ENCODE results near the gene MYOM1. TPM values are rescaled to one million over a fixed set of nuclear protein-coding genes. Genes with fewer than 3 reads are reported as not detected.
A peak's percentile ranks its signal among the peaks of the same experiment; 100 is the strongest.
"Not testable (repeated sequence)": the region's sequence is repeated elsewhere in the genome, so short reads cannot be mapped to it uniquely, and the experiment has no call there.

MYOM1 gene
- total and polyA plus RNA-seq, 9 donors, result 265 to 771 (median 603) TPM

DNA sequence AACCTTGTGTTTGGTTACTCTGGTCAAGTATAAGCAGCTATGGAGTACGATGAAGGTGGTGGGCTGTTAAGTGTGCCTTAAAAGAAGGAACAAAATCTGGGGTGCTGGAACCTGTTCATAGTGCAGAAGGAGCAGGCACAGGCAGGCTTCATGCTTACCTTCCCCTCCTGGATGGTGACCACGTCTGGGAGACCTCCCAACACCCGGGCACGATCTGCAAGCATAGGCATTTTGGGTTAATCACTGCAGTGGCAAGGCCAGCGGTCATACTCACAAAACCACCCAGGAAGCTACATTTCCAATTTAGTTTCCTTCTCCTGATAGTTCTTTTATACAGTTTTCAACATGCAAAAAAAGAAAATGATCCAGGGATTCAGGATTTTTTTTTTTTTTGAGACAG, 148.1 kb downstream of the MYOM1 start:
- no peaks in the 10 kb centered on the region for H3K27me3 ChIP-seq (ENCODE audit: control insufficient read depth, insufficient read depth, low read length)
- H3K27ac ChIP-seq (ENCODE audit: low read length), result no peak overlapping the region
- peaks cover 29% of the 10 kb centered on the region for H3K36me3 ChIP-seq (ENCODE audit: control insufficient read depth, insufficient read depth, low read length)
- H3K4me1 ChIP-seq (ENCODE audit: control insufficient read depth, insufficient read depth, low read length), result peaks cover 3% of the 10 kb centered on the region
- DNase-seq, result no peak
- 90% methylated on average over 4 of the region's 5 CpGs for WGBS (ENCODE audit: insufficient coverage)
- no peaks in the 10 kb centered on the region for H3K9me3 ChIP-seq (replicated peaks; ENCODE audit: control insufficient read depth, low read depth, low read length)
- no peak overlapping the region for H3K4me3 ChIP-seq (ENCODE audit: low read length)

DNA sequence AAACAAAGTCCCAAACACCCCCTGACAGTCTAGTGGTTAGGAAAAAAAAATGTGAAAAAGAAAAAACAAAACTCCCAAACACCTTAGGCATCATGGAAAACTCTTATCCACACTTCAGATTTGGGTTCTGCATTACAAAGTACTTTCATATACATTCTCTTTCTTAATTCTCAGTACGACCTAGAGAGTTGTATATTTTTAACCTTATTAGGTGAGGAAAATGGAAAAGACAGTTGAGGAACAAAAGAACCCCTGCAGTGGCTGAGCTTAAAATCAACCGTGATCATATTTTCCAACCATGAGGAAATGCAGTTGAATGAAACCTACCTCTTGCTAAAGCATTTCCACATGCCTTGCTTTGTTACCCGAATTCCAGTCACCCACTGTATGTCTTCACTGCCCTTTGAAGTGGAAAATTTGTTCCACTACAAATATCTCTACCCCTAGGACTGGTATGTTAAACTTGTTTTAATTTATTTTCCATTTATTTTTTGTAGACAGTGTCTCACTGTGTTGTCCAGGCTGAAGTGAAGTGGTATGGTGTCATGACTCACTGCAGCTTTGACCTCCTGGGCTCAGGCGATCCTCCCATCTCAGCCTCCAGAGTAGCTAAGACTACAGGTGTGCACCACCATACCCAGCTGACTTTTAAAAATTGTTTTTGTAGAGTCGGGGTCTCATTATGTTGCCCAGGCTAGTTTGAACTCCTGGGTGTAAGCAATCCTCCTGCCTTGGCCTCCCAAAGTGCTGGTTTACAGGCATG, 149.9 kb downstream of the MYOM1 start:
- Histone ChIP-seq H3K9me3 (replicated peaks; ENCODE audit: control insufficient read depth, low read depth, low read length) (no peaks in the 10 kb centered on the region), H3K27ac (ENCODE audit: low read length) (no peak overlapping the region), H3K36me3 (ENCODE audit: control insufficient read depth, insufficient read depth, low read length) (peaks cover 22% of the 10 kb centered on the region), H3K27me3 (ENCODE audit: control insufficient read depth, insufficient read depth, low read length) (no peaks in the 10 kb centered on the region), H3K4me3 (ENCODE audit: low read length) (no peak overlapping the region), H3K4me1 (ENCODE audit: control insufficient read depth, insufficient read depth, low read length) (peaks cover 3% of the 10 kb centered on the region)
- DNase-seq, result no peak
- WGBS (ENCODE audit: insufficient coverage), result 100% methylated on average over 1 of the region's 5 CpGs

DNA sequence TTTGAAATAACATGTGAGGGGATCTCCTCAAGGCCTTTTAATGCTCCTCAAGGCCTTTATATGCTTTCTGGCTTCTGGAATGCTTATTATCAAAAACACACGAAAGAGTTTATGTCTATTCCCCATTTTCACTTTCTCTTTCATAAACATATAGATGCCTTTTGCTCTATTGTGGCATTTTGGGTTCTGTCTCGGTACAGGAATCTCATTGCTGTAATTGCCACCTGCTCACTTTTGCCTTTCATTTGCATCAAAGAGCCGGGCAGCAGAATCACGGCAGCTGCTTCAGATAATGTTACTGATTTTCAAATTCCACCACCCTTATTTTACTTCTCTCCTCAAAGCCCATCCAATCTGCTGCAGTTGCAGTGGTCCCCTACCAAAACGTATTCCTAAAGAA, 152.0 kb downstream of the MYOM1 start:
- Histone ChIP-seq H3K36me3 (ENCODE audit: control insufficient read depth, insufficient read depth, low read length) (peaks cover 10% of the 10 kb centered on the region), H3K4me3 (ENCODE audit: low read length) (no peak overlapping the region), H3K4me1 (ENCODE audit: control insufficient read depth, insufficient read depth, low read length) (peaks cover 5% of the 10 kb centered on the region), H3K9me3 (replicated peaks; ENCODE audit: control insufficient read depth, low read depth, low read length) (no peaks in the 10 kb centered on the region), H3K27me3 (ENCODE audit: control insufficient read depth, insufficient read depth, low read length) (no peaks in the 10 kb centered on the region), H3K27ac (ENCODE audit: low read length) (no peak overlapping the region)
- WGBS (ENCODE audit: insufficient coverage), result 48% methylated on average over 3 of the region's 5 CpGs
- DNase-seq, result no peak

DNA sequence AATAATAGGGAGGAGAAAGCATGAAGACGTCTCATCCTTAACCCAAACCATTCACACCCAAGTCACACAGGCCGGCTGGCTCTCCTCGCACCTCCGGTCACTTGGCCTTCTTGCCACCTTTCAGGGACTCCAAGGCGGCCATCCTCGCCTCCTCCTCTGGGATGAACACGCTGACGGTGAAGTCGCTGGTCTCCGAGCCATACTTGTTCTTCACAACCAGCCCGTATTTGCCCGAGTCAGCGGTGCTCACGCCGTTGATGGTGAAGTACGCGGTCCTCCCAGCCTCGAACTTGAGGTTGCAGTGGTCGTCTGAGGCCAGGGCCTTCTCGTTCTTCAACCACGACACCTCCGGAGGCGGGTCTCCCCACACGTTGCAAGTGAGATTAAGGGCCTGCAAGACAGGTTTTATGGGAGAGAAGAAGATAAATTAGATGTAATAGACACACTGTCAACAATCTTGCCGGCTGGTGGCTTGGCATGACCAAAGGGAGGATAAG, 152.6 kb downstream of the MYOM1 start:
- Histone ChIP-seq H3K36me3 (ENCODE audit: control insufficient read depth, insufficient read depth, low read length) (peaks cover 10% of the 10 kb centered on the region), H3K9me3 (replicated peaks; ENCODE audit: control insufficient read depth, low read depth, low read length) (no peaks in the 10 kb centered on the region), H3K27ac (ENCODE audit: low read length) (no peak overlapping the region), H3K4me3 (ENCODE audit: low read length) (no peak overlapping the region), H3K27me3 (ENCODE audit: control insufficient read depth, insufficient read depth, low read length) (no peaks in the 10 kb centered on the region), H3K4me1 (ENCODE audit: control insufficient read depth, insufficient read depth, low read length) (peaks cover 7% of the 10 kb centered on the region)
- 90% methylated on average over 19 of the region's 25 CpGs for WGBS (ENCODE audit: insufficient coverage)
- no peak for DNase-seq

DNA sequence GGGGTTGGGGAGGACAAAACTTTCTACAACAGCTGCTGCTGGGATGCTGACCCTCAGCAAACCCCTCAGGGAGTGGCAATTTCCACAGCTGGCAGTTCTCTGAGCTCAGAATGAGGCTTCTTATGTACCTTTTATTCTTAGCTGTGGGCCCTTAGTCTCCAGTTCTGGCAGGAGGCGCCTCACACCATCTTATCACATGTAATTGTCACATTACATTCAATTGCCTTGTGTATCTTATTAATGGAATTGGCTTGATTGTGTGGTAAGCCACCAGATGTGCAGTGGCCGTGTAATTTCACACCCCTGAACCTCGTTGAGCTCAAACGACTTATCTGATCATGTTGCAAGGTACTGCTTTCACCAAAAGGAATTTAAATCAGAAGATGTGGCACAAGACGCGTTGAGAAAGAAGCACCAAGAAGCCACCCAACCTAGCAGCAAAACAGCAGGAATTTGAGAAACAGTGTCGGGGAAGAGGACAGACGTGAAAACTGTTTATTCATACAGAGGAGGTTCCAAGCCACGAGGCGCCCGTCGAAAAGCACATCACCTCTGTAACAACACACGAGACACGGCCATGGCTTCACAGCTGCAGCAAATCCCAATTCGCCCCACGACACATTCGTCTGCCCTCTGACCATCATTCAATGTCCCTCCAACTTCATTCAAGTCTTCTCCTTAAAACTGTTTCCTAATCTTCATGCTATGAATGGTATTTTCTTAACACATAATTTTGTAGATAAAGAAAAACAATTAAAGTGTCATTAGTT, 153.2 kb downstream of the MYOM1 start:
- Histone ChIP-seq H3K27me3 (ENCODE audit: control insufficient read depth, insufficient read depth, low read length) (no peaks in the 10 kb centered on the region), H3K4me3 (ENCODE audit: low read length) (no peak overlapping the region), H3K9me3 (replicated peaks; ENCODE audit: control insufficient read depth, low read depth, low read length) (no peaks in the 10 kb centered on the region), H3K4me1 (ENCODE audit: control insufficient read depth, insufficient read depth, low read length) (peaks cover 7% of the 10 kb centered on the region), H3K27ac (ENCODE audit: low read length) (no peak overlapping the region), H3K36me3 (ENCODE audit: control insufficient read depth, insufficient read depth, low read length) (peaks cover 10% of the 10 kb centered on the region)
- no peak for DNase-seq
- 74% methylated on average over 8 of the region's 17 CpGs for WGBS (ENCODE audit: insufficient coverage)

DNA sequence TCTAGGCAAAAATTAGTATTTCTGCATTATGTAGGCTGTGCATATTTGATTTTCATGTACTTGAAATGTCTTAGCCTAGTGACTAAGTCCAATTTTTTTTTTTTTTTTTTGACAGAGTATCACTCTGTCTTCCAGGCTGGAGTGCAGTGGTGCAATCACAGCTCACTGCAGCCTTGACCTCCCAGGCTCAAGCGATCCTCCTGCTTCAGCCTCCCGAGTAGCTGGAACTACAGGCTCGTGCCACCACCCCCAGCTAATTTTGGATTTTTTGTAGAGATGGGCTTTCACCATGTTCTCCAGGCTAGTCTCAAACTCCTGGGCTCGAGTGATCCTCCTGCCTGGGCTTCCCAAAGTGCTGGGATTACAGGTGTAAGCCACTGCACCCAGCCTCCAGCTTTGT, 156.0 kb downstream of the MYOM1 start:
- not testable (repeated sequence) for H3K4me1 ChIP-seq (ENCODE audit: control insufficient read depth, insufficient read depth, low read length); DNase-seq; H3K27ac ChIP-seq (ENCODE audit: low read length); H3K36me3 ChIP-seq (ENCODE audit: control insufficient read depth, insufficient read depth, low read length); H3K27me3 ChIP-seq (ENCODE audit: control insufficient read depth, insufficient read depth, low read length); H3K9me3 ChIP-seq (replicated peaks; ENCODE audit: control insufficient read depth, low read depth, low read length); H3K4me3 ChIP-seq (ENCODE audit: low read length)
- no CpG with 5 or more reads among the region's 4 CpGs for WGBS (ENCODE audit: insufficient coverage)

DNA sequence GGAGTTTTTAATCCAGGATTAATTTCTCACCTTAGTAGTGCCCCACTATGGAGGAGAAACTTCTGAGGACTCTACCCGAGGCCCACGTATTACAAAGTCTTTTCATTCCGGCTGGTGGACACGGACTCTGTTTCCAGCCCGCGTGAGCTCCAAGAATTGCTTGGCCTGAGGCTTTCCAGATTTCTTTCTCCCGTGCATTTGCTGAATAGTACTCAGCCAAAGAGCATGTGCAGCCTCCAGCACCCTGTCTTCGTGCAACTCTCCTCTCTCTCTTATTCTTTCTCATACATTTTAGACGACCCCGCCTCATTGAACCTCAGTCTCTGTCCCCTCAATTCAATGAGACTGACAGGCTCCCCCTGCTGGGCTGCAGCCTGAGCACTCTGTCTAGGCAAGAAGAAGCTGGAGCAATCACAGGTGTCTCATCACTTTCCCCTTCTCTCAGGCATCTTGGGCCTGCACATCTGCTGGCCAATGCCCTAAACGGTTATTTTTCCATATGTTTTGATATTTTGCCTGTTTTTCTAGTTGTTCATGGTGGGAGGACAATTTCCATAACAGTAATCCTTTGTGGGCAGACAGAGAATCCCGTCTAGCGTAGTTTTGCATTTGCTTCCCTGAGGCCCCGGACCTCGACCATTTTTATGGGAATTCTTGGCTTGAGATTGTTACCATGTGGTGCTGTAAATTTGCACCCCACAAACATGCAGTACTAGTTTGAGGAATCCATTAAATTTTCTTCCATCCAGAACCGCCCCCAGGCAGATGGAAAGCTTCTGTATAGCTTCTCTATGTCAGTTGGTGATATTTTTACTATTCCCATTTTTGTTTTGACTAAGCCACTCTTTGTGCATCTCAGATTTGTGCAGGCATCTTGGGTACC, 156.7 kb downstream of the MYOM1 start:
- Histone ChIP-seq H3K9me3 (replicated peaks; ENCODE audit: control insufficient read depth, low read depth, low read length) (no peaks in the 10 kb centered on the region), H3K27me3 (ENCODE audit: control insufficient read depth, insufficient read depth, low read length) (no peaks in the 10 kb centered on the region), H3K4me3 (ENCODE audit: low read length) (no peak overlapping the region), H3K4me1 (ENCODE audit: control insufficient read depth, insufficient read depth, low read length) (peaks cover 7% of the 10 kb centered on the region), H3K36me3 (ENCODE audit: control insufficient read depth, insufficient read depth, low read length) (peaks cover 5% of the 10 kb centered on the region), H3K27ac (ENCODE audit: low read length) (no peak overlapping the region)
- DNase-seq, result peak; percentile 78
- 22% methylated on average over 10 of the region's 16 CpGs for WGBS (ENCODE audit: insufficient coverage)

DNA sequence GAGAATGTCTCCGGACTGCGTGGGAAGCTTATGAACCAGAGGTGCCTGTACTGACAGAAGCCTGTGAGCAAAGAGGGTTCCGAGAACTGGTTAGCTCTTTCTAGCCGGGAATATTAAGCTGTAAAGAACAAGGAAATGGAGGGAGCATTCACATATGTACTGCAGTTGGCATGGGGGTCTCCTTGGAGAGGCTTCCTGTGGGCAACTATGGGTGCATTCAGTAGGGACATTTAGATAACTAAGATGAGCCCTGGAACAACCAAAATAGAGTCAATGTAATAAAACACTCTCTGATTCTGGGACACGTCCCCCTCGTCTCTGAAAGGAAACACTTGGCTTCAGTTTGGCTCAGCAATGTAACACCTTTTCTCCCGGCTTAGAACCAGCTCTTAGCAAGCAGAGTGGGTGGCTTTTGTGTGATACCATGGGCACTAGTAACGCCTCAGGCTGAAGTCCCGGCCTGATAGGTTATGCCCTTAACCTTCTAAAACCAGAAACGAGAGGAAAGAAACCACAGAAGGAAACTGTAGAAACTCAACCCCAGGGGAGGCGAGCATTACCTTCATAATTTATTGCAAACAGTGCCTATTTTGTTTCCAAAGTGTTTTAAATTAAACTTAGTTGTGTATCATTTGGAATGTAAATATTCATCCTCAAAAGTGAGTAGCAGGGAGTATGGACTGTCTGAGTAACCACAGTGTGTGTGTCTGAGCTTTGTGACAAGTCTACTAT, 158.0 kb downstream of the MYOM1 start:
- WGBS (ENCODE audit: insufficient coverage), result 76% methylated on average over 6 of the region's 11 CpGs
- no peak overlapping the region for H3K4me3 ChIP-seq (ENCODE audit: low read length)
- peaks cover 4% of the 10 kb centered on the region for H3K36me3 ChIP-seq (ENCODE audit: control insufficient read depth, insufficient read depth, low read length)
- H3K27me3 ChIP-seq (ENCODE audit: control insufficient read depth, insufficient read depth, low read length), result no peaks in the 10 kb centered on the region
- no peak overlapping the region for H3K27ac ChIP-seq (ENCODE audit: low read length)
- H3K4me1 ChIP-seq (ENCODE audit: control insufficient read depth, insufficient read depth, low read length), result peaks cover 4% of the 10 kb centered on the region
- DNase-seq, result no peak
- H3K9me3 ChIP-seq (replicated peaks; ENCODE audit: control insufficient read depth, low read depth, low read length), result no peaks in the 10 kb centered on the region

DNA sequence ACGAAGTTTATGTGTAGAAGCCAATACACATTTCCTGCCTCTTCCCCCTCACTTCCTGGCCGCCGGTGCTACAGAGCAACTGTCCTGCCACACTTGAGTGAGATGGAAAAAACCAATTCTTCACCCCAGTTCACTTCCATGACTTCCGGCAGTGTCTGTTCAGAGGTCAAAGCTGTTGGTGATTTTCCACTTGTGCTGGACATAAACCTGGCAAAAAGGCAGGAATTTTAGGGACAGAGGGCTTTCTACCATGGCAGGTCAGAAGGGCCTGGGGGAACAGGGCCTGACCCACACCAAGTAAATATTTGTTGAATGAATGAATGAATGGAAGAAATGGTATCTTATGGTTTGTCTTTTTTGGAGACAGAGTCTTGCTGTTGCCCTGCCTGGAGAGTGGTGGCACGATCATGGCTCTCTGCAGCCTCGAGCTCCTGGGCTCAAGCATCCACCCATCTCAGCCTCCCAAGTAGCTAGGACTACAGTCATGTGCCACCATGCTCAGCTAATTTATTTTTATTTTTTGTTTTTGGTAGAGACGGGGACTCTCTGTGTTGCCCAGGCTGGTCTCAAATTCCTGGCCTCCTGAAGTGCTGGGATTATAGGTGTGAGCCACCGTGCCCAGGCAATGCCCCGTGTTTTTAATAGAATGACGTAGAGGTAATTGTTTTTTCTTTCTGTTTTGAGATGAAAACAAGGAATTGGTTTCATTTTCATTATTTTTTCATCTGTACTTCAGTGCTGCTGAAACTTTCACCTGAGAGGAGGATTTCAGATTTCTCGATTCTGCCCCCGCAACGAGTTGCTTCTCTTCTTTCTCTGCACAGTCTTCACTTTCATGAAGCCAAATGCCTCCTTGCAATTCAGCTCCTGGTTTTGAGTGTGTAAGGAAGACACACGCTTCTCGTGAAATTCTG, 158.8 kb downstream of the MYOM1 start:
- Histone ChIP-seq H3K27ac (ENCODE audit: low read length) (peak overlapping the region; percentile 15), H3K4me3 (ENCODE audit: low read length) (no peak overlapping the region), H3K9me3 (replicated peaks; ENCODE audit: control insufficient read depth, low read depth, low read length) (no peaks in the 10 kb centered on the region), H3K36me3 (ENCODE audit: control insufficient read depth, insufficient read depth, low read length) (no peaks in the 10 kb centered on the region), H3K4me1 (ENCODE audit: control insufficient read depth, insufficient read depth, low read length) (peaks cover 4% of the 10 kb centered on the region), H3K27me3 (ENCODE audit: control insufficient read depth, insufficient read depth, low read length) (no peaks in the 10 kb centered on the region)
- WGBS (ENCODE audit: insufficient coverage), result 77% methylated on average over 6 of the region's 15 CpGs
- no peak for DNase-seq
